ENCODE measurements around the gene TP73.

TP73 gene

GRCh38 chr1:3651930-3652547 lies at the start of gene TP73:
TP73 (plus strand) TSS chr1:3652516; CDS start chr1:3682366, 29,850 bp downstream.
- POLR2A ChIA-PET, result interaction anchor here (0.7 kb wide), 1 partner anchor 24 kb away, joined by 3 read pairs; no protein-coding TSS in a partner anchor

DNA sequence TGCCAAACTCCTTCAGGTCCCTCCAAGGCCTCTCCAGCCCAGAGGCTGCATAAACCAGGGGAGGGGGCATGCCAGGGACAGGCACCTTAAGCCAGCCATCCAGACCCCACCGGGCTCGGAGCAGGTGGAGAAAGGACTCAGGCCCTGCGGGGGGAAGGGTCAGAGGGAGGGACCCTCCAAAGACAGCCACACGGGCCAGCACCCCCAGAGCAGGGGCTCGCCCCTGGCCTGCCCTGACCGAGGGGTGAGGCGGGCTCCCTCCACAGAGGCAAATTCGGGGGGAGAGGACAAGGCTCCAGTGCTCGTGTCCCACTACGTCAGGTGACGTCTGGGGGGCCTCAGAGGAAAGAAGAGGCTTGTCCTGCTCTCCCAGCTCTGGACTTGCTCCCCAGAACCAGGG lies 49.2 kb upstream of the TP73 start:
- ChIA-PET CTCF (no interaction called here), POLR2A (no interaction called here)
- DNase-seq (ENCODE audit: extremely low spot score), result no peak
- TF ChIP-seq, protein P1, sequence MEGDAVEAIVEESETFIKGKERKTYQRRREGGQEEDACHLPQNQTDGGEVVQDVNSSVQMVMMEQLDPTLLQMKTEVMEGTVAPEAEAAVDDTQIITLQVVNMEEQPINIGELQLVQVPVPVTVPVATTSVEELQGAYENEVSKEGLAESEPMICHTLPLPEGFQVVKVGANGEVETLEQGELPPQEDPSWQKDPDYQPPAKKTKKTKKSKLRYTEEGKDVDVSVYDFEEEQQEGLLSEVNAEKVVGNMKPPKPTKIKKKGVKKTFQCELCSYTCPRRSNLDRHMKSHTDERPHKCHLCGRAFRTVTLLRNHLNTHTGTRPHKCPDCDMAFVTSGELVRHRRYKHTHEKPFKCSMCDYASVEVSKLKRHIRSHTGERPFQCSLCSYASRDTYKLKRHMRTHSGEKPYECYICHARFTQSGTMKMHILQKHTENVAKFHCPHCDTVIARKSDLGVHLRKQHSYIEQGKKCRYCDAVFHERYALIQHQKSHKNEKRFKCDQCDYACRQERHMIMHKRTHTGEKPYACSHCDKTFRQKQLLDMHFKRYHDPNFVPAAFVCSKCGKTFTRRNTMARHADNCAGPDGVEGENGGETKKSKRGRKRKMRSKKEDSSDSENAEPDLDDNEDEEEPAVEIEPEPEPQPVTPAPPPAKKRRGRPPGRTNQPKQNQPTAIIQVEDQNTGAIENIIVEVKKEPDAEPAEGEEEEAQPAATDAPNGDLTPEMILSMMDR (IDR thresholded peaks at IDR 0.05; ENCODE audit: control extremely low read depth, extremely low read depth, low read depth, missing control alignments), result no peak

More at GRCh38 chr1:3651930-3652547, at the start of gene TP73:
- DNase-seq (ENCODE audit: extremely low spot score), result peak; percentile 77
- CTCF ChIA-PET, result interaction anchor here (0.9 to 5.2 kb wide), 4 partner anchors 14 to 32 kb away, joined by 3 to 36 read pairs (median 10); no protein-coding TSS in a partner anchor
- TF ChIP-seq, protein P1 (IDR thresholded peaks at IDR 0.05; ENCODE audit: control extremely low read depth, extremely low read depth, low read depth, missing control alignments), result no peak

DNA sequence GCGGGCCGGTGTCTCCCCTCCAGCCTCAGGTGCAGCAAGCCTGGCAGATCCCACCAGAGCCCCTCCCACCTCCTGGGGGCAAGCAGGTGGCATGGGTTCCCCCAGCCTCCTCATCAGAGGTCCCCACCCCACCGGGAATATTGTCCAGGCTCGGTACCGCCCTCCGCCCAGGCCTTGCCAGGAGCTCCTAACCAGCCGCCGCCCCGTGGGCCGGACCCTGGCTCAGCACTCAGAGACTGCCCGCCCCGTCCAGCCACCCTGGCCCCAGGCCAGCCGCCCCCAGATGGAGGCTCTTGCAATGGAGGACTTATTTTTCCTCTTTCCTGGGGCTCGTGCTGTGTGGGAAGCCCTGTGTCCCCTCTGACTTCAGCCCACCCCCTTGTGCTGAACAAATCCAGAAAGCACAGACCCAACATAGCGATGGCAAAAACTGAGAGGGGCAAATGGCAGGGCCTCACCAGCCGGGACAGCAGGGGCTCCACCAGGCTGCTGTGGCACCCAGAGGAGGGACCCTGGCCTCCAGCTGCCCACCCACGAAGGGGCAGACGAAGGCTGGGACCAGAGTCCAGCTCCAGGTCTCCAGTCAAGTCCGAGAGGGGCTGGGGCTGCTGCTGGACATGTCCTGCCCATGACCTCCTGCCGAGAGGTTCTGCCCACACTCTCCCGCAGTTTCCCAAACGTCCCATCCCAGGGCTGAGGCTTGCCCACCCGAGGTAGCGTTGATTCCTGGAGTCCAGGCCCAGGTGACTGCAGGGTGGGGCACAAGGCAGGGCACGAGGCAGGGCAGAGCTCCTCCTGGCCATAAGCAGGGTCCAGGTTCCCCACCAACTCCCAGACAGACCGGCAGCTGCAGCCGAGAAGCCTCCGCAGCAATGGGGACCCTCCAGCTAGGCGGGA lies 48.5 kb upstream of the TP73 start:
- TF ChIP-seq, protein P1 (IDR thresholded peaks at IDR 0.05; ENCODE audit: control extremely low read depth, extremely low read depth, low read depth, missing control alignments), result no peak
- ChIA-PET CTCF (interaction anchor here (1.2 kb wide), 1 partner anchor 15 kb away, joined by 5 read pairs; no protein-coding TSS in a partner anchor), POLR2A (no interaction called here)
- DNase-seq (ENCODE audit: extremely low spot score), result no peak

DNA sequence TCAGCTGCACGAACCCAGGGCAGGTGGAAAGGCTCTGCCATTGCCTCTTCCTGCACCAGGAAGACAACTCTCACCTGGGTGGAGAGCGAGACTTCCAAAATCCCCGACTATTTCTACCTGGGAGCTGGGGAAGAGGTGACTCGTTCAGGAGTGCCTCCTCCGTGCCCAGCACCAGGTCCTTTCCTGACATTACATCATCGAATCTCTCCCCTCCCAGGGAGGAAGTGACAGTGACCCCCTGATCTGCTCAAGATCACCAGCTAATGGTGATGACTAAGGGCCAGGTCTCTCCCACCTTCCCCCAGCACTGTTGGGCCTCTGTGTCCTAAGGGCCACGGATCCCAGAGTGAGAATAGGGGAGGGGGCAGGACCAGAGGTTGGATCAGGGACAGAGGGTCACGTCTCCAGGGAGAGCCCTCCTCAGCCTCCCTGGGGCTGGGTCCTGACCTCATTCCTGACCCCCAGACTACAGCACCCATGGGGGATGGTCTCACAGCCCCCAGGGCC lies 47.8 kb upstream of the TP73 start:
- ChIA-PET CTCF (interaction anchor here (1.2 kb wide), 1 partner anchor 14 kb away, joined by 5 read pairs; no protein-coding TSS in a partner anchor), POLR2A (no interaction called here)
- TF ChIP-seq, protein P1 (IDR thresholded peaks at IDR 0.05; ENCODE audit: control extremely low read depth, extremely low read depth, low read depth, missing control alignments), result no peak
- no peak for DNase-seq (ENCODE audit: extremely low spot score)

GRCh38 chr1:3604997-3605823 lies 47.1 kb upstream of the TP73 start:
- no peak for DNase-seq (ENCODE audit: extremely low spot score)
- POLR2A ChIA-PET, result no interaction called here
- CTCF ChIA-PET, result no interaction called here
- TF ChIP-seq, protein P1 (IDR thresholded peaks at IDR 0.05; ENCODE audit: control extremely low read depth, extremely low read depth, low read depth, missing control alignments), result no peak
